ENCODE measurements around the gene CNN3.

CNN3 gene

DNA sequence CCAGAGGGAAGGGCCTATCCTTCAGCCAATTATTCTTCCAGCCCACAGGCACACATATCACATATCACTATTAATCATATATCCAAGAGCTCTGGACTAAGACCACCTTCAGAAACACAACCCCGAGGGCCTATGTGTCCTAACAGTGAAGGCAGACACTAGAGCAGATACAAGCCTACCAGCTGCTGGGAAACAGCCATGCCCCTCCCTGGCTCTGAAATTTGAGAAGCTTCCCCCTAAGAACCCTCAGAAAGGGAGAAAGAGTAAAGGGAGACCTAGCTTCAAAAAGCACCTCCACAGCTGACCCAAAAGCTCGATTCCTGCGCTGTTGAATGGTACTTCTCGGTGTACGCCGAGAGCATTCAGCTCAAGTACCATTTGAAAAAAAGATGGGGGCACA is 17.4 kb downstream of the CNN3 start:
- H3K4me3 ChIP-seq (ENCODE audit: low read length): no peak overlapping the region
- no peak for DNase-seq (ENCODE audit: low read depth)
- no peak for TF ChIP-seq CTCF (conservative IDR thresholded peaks at IDR 0.05; ENCODE audit: low read depth, low read length)

DNA sequence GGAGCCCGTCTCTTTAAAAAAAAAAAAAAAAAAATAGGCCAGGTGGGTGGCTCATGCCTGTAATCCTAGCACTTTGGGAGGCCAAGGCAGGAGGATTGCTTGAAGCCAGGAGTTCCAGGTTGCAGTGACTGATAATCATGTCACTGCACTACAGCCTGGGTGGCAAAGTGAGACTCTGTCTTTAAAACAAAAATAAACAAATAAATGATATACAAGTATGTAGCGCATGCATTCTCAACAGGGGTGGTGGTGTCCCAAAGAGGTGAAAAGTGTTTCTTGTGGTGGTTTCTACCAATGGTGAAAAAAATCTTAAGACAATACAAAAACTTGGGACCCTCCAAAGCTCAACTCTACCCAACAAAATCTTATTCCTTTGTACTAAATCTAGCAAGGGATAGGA is 17.9 kb downstream of the CNN3 start:
- H3K4me3 ChIP-seq (ENCODE audit: low read length): no peak overlapping the region
- no peak for DNase-seq (ENCODE audit: low read depth)
- TF ChIP-seq CTCF (conservative IDR thresholded peaks at IDR 0.05; ENCODE audit: low read depth, low read length): no peak

DNA sequence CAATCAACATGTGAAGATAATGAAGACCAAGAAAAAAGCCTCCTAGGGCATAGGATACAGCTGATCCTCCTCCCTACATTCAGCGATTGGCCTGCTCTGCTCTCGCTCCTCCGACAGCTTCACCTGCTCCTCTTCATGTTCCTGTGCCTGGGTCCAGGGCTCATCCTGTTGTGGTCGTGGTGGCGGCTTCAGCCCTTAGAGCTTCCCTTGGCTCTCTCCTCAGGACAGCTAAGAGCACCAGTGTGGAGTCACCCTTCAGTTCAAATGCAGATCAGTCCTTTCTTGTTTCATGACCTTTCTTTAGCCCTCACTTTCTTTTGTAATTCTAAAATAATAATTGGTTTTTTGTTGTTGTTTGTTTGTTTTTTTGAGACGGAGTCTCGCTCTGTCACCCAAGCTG is 18.7 kb downstream of the CNN3 start:
- DNase-seq (ENCODE audit: low read depth): no peak
- no peak for TF ChIP-seq CTCF (conservative IDR thresholded peaks at IDR 0.05; ENCODE audit: low read depth, low read length)

GRCh38 chr1:94907136-94907535 is 19.8 kb downstream of the CNN3 start:
- no peak for DNase-seq (ENCODE audit: low read depth)
- TF ChIP-seq CTCF (conservative IDR thresholded peaks at IDR 0.05; ENCODE audit: low read depth, low read length): no peak
- H3K4me3 ChIP-seq (ENCODE audit: low read length): no peak overlapping the region

More for the DNA sequence above, 18.7 kb downstream of the CNN3 start:
- no peak overlapping the region for H3K4me3 ChIP-seq (ENCODE audit: low read length)

DNA sequence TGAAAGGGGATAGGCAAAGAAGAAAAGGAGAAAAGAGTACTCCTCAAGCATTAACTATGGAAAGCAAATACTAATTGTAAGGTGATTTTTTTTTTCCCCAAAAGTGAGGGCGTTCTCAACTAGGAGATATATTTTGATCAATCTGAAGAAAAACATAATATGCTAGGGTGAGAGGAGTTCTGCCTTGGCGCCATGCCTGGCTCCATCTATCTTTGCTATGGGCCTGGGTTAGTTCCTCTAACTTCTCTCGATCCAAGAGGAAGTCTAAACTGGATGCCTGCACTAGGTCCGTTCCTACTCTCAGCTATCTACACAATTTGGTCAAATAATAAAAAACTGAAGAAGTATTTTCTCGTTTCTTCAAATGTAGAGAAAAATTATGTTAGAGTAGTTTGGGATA is 20.5 kb downstream of the CNN3 start:
- DNase-seq (ENCODE audit: low read depth): no peak
- H3K4me3 ChIP-seq (ENCODE audit: low read length): no peak overlapping the region
- no peak for TF ChIP-seq CTCF (conservative IDR thresholded peaks at IDR 0.05; ENCODE audit: low read depth, low read length)

DNA sequence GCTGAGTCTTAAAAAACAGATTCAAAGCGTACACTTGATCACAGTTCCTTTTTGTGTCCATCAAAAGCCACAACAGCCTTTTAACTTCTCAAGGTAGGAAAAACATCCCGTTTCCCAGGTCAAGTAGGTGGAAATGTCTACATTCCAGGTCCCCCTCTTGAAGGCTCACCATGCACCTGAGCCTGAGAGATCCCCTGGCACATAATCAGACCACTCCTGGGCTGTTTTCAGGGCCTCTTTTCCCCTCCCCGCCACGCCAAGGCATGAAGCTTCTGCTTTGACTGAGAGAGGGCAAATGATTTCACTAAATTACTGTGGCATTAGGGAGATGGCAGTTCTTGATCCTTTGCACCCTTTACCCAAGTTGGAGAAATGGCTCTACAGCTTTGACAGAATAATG is 21.7 kb downstream of the CNN3 start:
- no peak for DNase-seq (ENCODE audit: low read depth)
- H3K4me3 ChIP-seq (ENCODE audit: low read length): no peak overlapping the region
- no peak for TF ChIP-seq CTCF (conservative IDR thresholded peaks at IDR 0.05; ENCODE audit: low read depth, low read length)

GRCh38 chr1:94903280-94904009 is 23.5 kb downstream of the CNN3 start:
- DNase-seq (ENCODE audit: low read depth): no peak
- H3K4me3 ChIP-seq (ENCODE audit: low read length): no peak overlapping the region

More at GRCh38 chr1:94903280-94904009, 23.5 kb downstream of the CNN3 start:
- no peak for TF ChIP-seq CTCF (conservative IDR thresholded peaks at IDR 0.05; ENCODE audit: low read depth, low read length)

All from retinal pigment epithelial cell (primary cell).